Hepatocyte (in vitro differentiated cells): ENCODE results near the gene ARAP1. TPM values are rescaled to one million over a fixed set of nuclear protein-coding genes. Genes with fewer than 3 reads are reported as not detected.

Experiments
- DNase-seq: peaks from one replicate; pipeline ENCODE4 v3.0.0-alpha.2; 2016; ENCODE audit warnings: low spot score
- H2AFZ ChIP-seq: fragments of 200-600 bp; sonication (generic); 2 replicates; pipeline ENCODE4 v1.6.0; 2016; ENCODE audit warnings: antibody characterized with exemption, mild to moderate bottlenecking
- H3K27ac ChIP-seq: fragments of 200-600 bp; sonication (generic); 2 replicates; pipeline ENCODE4 v1.5.1; 2016; ENCODE audit warnings: mild to moderate bottlenecking
- H3K27me3 ChIP-seq: fragments of 200-600 bp; sonication (generic); 2 replicates; pipeline ENCODE4 v1.6.1; 2016
- H3K36me3 ChIP-seq: fragments of 200-600 bp; sonication (generic); replicated peaks from 2 replicates; pipeline ENCODE4 v1.5.1; 2016; ENCODE audit warnings: low read depth; ENCODE audit not compliant: insufficient read depth
- H3K4me1 ChIP-seq: fragments of 200-600 bp; sonication (generic); 2 replicates; pipeline ENCODE4 v1.5.1; 2016; ENCODE audit warnings: mild to moderate bottlenecking, moderate library complexity; ENCODE audit not compliant: insufficient read depth
- H3K4me2 ChIP-seq: fragments of 200-600 bp; sonication (generic); 2 replicates; pipeline ENCODE4 v1.6.0; 2016
- H3K4me3 ChIP-seq: fragments of 200-600 bp; sonication (generic); 2 replicates; pipeline ENCODE4 v1.5.1; 2016; ENCODE audit warnings: mild to moderate bottlenecking
- H3K79me2 ChIP-seq: fragments of 200-600 bp; sonication (generic); 2 replicates; pipeline ENCODE4 v1.6.0; 2017; ENCODE audit warnings: mild to moderate bottlenecking
- H3K9me2 ChIP-seq: fragments of 200-600 bp; sonication (generic); replicated peaks from 2 replicates; pipeline ENCODE4 v1.6.0; 2017; ENCODE audit warnings: mild to moderate bottlenecking; ENCODE audit not compliant: insufficient read depth
- H3K9me3 ChIP-seq: fragments of 200-600 bp; sonication (generic); 2 replicates; pipeline ENCODE4 v1.5.1; 2016; ENCODE audit warnings: low read depth, mild to moderate bottlenecking
- H4K20me1 ChIP-seq: fragments of 200-600 bp; sonication (generic); 2 replicates; pipeline ENCODE4 v1.6.0; 2016; ENCODE audit warnings: mild to moderate bottlenecking; ENCODE audit not compliant: insufficient read depth, poor library complexity, severe bottlenecking
- EZH2 ChIP-seq: fragments of 200-600 bp; sonication (generic); IDR thresholded peaks from 2 replicates; pipeline ENCODE4 v1.6.1; 2016; ENCODE audit warnings: antibody characterized with exemption, mild to moderate bottlenecking, borderline replicate concordance
- EZH2phosphoT487 ChIP-seq: fragments of 200-600 bp; sonication (generic); IDR thresholded peaks from one replicate; pipeline ENCODE4 v1.6.1; 2018; ENCODE audit warnings: antibody characterized with exemption, mild to moderate bottlenecking, low read depth, moderate library complexity; ENCODE audit not compliant: unreplicated experiment, severe bottlenecking
- WGBS: methylation state at CpG from one replicate; pipeline ENCODE4 v1.1.6; 2016; ENCODE audit warnings: low lambda C conversion rate; ENCODE audit errors: missing lambda C conversion rate; 5-methylcytosine and 5-hydroxymethylcytosine counted together
- polyA plus RNA-seq: library from polyadenylated mRNA; unstranded; fragments of >200 nt; fragmentation: Nextera tagmentation; extraction: Ambion mirVana; gene quantifications from 2 replicates; pipeline ENCODE4 v1.2.1, GENCODE V29; 2016
- total RNA-seq: library from RNA; depleted of rRNA; stranded (reverse); fragments of >200 nt; gene quantifications from 2 replicates; pipeline ENCODE4 v1.2.3, GENCODE V29; 2014
- TF ChIP-seq, protein P1 (sequence below): fragments of 200-600 bp; sonication (generic); IDR thresholded peaks from 2 replicates; pipeline ENCODE4 v1.5.1; 2016; ENCODE audit warnings: antibody characterized with exemption, mild to moderate bottlenecking; ENCODE audit not compliant: poor library complexity

ARAP1 gene
- total and polyA plus RNA-seq, 2 experiments from 2014 or later, result 60.2 to 118 TPM

DNA sequence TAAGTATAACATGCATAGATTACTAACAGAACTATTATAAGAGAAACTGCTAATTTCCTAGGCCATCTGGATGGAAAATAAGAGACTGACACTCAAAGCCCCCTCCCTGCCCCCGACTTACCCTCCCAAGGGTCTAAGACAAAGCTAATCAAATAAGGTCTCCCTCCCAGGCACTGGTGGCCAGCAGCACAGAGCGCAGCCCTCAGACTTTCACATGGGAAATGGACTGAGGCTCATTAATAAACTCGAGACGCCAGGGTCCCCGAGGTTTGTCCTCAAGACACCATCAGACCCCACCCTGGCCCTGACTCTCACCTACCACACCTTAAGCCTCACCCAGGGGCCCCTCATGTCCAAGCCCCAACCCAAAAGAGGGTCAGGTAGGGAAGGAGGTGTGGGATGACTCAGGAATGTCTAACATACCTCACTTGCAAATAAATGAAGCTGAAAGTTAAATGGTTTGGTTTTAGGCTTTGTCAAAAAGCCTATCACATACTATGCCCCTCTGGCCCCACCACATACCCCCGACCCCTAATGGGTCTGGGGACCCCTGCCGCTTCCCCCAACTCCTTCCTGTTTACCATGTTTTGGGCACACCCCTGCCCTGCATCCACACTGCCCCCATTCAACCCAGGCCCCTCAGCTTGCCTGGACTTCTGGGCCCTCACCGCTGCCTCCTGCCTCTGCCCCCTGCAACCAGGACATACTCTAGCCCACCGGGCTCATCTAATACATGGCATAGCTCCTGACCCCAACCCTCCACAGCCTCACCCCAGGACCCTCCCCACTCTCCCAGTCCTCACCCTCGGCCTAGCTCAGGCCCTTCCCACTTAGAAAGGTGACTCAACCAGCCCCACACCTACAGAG, 11.4 kb downstream of the ARAP1 start:
- TF ChIP-seq, protein P1, sequence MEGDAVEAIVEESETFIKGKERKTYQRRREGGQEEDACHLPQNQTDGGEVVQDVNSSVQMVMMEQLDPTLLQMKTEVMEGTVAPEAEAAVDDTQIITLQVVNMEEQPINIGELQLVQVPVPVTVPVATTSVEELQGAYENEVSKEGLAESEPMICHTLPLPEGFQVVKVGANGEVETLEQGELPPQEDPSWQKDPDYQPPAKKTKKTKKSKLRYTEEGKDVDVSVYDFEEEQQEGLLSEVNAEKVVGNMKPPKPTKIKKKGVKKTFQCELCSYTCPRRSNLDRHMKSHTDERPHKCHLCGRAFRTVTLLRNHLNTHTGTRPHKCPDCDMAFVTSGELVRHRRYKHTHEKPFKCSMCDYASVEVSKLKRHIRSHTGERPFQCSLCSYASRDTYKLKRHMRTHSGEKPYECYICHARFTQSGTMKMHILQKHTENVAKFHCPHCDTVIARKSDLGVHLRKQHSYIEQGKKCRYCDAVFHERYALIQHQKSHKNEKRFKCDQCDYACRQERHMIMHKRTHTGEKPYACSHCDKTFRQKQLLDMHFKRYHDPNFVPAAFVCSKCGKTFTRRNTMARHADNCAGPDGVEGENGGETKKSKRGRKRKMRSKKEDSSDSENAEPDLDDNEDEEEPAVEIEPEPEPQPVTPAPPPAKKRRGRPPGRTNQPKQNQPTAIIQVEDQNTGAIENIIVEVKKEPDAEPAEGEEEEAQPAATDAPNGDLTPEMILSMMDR, result no peak
- TF ChIP-seq EZH2phosphoT487 (no peak), EZH2 (no peak)
- no peak for DNase-seq
- H3K27ac ChIP-seq, result peak overlapping the region; percentile 88
- no peak overlapping the region for H3K4me3 ChIP-seq
- peak overlapping the region; percentile 54 for H3K4me2 ChIP-seq
- H2AFZ ChIP-seq, result no peak overlapping the region
- WGBS, result 63% methylated on average over 10 of the region's 10 CpGs
- no peaks in the 10 kb centered on the region for H3K9me2 ChIP-seq
- no peaks in the 10 kb centered on the region for H3K9me3 ChIP-seq
- H3K36me3 ChIP-seq, result no peaks in the 10 kb centered on the region
- no peaks in the 10 kb centered on the region for H4K20me1 ChIP-seq
- H3K4me1 ChIP-seq, result peaks cover 29% of the 10 kb centered on the region
- no peaks in the 10 kb centered on the region for H3K27me3 ChIP-seq
- peaks cover 79% of the 10 kb centered on the region for H3K79me2 ChIP-seq

DNA sequence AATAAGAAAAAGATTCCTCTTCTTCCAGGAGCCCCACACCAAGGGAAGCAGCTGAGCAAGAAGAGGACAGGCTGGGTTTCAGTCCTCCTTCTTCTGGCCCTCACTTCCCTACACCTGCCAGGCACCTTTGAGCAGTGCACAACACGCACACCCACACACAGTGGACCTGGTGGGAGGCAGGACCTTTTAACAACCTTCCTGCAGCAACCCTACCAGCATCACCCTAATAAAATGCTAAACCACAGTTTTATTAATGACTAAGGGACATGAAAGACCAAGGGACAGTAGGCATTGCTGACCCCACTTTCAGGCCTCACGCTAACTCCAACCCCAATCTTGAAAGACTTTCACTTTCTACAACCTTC, 12.2 kb downstream of the ARAP1 start:
- H4K20me1 ChIP-seq, result no peaks in the 10 kb centered on the region
- DNase-seq, result no peak
- H3K4me1 ChIP-seq, result peaks cover 29% of the 10 kb centered on the region
- no peak overlapping the region for H3K27ac ChIP-seq
- no peak for TF ChIP-seq EZH2
- no peak for TF ChIP-seq EZH2phosphoT487
- TF ChIP-seq, protein P1, result no peak
- 98% methylated on average over 2 of the region's 2 CpGs for WGBS
- H3K4me3 ChIP-seq, result no peak overlapping the region
- no peaks in the 10 kb centered on the region for H3K36me3 ChIP-seq
- no peak overlapping the region for H2AFZ ChIP-seq
- no peaks in the 10 kb centered on the region for H3K9me2 ChIP-seq
- H3K4me2 ChIP-seq, result no peak overlapping the region
- H3K9me3 ChIP-seq, result no peaks in the 10 kb centered on the region
- no peaks in the 10 kb centered on the region for H3K27me3 ChIP-seq
- peaks cover 75% of the 10 kb centered on the region for H3K79me2 ChIP-seq

DNA sequence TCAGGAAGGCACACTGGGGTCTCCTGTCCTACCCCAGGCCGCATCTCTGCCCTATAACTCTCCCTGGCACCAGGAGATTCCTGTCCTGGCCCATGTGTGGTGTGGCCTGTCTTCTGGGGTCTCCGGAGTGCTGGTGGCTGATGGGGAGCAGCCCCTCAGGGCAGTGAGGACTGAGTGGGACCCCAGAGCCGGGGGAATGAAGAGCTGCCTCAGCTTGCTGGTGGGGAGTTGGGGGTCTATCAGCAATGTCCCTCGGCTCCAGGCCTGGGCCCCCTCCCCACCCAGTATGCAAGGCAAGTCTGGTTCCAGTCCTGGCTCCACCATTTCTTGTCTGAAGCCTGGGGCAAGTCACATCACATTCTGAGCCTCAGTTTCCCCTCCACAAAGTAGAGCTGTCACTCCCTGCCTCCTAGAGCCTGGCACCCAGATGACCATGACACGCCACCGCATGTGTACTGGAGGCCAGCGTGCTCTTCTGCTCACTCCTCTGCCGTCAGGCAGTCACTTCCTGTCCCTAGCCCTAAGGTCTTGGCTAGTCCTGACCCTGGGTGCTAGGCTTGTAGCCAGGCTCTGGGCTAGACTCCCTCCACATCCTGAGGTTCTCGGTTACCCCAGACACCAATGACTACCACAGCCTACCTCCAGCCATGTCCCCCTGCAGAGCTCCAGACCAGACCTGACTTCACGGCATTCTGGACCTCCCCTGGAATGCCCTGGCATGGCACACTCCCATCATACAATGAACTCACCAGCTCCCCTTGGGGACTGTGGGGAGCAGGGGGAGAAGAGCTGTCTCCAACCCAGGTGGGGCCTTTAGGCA, 12.8 kb downstream of the ARAP1 start:
- H4K20me1 ChIP-seq, result no peaks in the 10 kb centered on the region
- H3K27ac ChIP-seq, result no peak overlapping the region
- WGBS, result 85% methylated on average over 10 of the region's 10 CpGs

More for the DNA sequence above, 12.8 kb downstream of the ARAP1 start:
- Histone ChIP-seq H2AFZ (no peak overlapping the region), H3K4me2 (no peak overlapping the region), H3K4me3 (no peak overlapping the region), H3K4me1 (peaks cover 25% of the 10 kb centered on the region), H3K36me3 (no peaks in the 10 kb centered on the region), H3K9me2 (no peaks in the 10 kb centered on the region), H3K79me2 (peaks cover 75% of the 10 kb centered on the region), H3K27me3 (no peaks in the 10 kb centered on the region), H3K9me3 (no peaks in the 10 kb centered on the region)
- TF ChIP-seq EZH2phosphoT487 (no peak), EZH2 (no peak)
- TF ChIP-seq, protein P1, result no peak
- DNase-seq, result no peak
